ENCODE data around the gene HHIPL1.

- TF ChIP-seq, protein P1, sequence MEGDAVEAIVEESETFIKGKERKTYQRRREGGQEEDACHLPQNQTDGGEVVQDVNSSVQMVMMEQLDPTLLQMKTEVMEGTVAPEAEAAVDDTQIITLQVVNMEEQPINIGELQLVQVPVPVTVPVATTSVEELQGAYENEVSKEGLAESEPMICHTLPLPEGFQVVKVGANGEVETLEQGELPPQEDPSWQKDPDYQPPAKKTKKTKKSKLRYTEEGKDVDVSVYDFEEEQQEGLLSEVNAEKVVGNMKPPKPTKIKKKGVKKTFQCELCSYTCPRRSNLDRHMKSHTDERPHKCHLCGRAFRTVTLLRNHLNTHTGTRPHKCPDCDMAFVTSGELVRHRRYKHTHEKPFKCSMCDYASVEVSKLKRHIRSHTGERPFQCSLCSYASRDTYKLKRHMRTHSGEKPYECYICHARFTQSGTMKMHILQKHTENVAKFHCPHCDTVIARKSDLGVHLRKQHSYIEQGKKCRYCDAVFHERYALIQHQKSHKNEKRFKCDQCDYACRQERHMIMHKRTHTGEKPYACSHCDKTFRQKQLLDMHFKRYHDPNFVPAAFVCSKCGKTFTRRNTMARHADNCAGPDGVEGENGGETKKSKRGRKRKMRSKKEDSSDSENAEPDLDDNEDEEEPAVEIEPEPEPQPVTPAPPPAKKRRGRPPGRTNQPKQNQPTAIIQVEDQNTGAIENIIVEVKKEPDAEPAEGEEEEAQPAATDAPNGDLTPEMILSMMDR (IDR thresholded peaks at IDR 0.05), result no peak
- TF ChIP-seq EP300 (IDR thresholded peaks at IDR 0.05), result no peak
- no peak for TF ChIP-seq POLR2A (IDR thresholded peaks at IDR 0.05)
- no peak for TF ChIP-seq POLR2AphosphoS5 (IDR thresholded peaks at IDR 0.05)
These were observed 45.5 kb upstream of the HHIPL1 start for GRCh38 chr14:99599393-99599792.
